SU-DHL-6 (cell line): ENCODE data around the gene MRFAP1L1.
"Not testable (repeated sequence)": the region's sequence is repeated elsewhere in the genome, so short reads cannot be mapped to it uniquely, and the experiment has no call there.

Source experiments
- H2AFZ ChIP-seq: fragments of 200-600 bp; sonication (generic); 2 replicates; pipeline ENCODE4 v1.6.1; 2014; ENCODE audit warnings: low read depth, mild to moderate bottlenecking, moderate library complexity, mixed read lengths, antibody characterized with exemption, low read length; ENCODE audit not compliant: severe bottlenecking
- H3F3A ChIP-seq: fragments of 200-600 bp; shearing (Covaris generic); 2 replicates; pipeline ENCODE4 v1.6.0; 2016; ENCODE audit warnings: antibody characterized with exemption, mild to moderate bottlenecking; ENCODE audit not compliant: insufficient read depth
- H3K27ac ChIP-seq: fragments of 200-600 bp; sonication (generic); 2 replicates; pipeline ENCODE4 v1.5.1; 2016; ENCODE audit warnings: low read depth, mild to moderate bottlenecking, low read length, moderate library complexity, mixed read lengths
- H3K27me3 ChIP-seq: fragments of 200-600 bp; sonication (generic), shearing (Covaris generic); 2 replicates; pipeline ENCODE4 v1.6.0; 2014; ENCODE audit warnings: mild to moderate bottlenecking, low read length
- H3K36me3 ChIP-seq: fragments of 200-600 bp; sonication (generic); 2 replicates; pipeline ENCODE4 v1.6.1; 2014; ENCODE audit warnings: mild to moderate bottlenecking, low read length, mixed read lengths
- H3K4me2 ChIP-seq: fragments of 300-600, 200-600 bp; shearing (Covaris generic), sonication (generic); 2 replicates; pipeline ENCODE4 v1.6.0; 2014; ENCODE audit warnings: low read length, low read depth, mild to moderate bottlenecking; ENCODE audit not compliant: poor library complexity, severe bottlenecking
- H3K4me3 ChIP-seq: fragments of 200-600 bp; sonication (generic); 2 replicates; pipeline ENCODE4 v1.5.1; 2014; ENCODE audit warnings: antibody characterized with exemption, low read length, mild to moderate bottlenecking, mixed read lengths; ENCODE audit not compliant: insufficient read depth, poor library complexity, severe bottlenecking
- H3K79me2 ChIP-seq: fragments of 200-600 bp; sonication (generic); 2 replicates; pipeline ENCODE4 v1.6.1; 2014; ENCODE audit warnings: mild to moderate bottlenecking, low read length, moderate library complexity; ENCODE audit not compliant: insufficient read depth
- H3K9ac ChIP-seq: fragments of 200-600 bp; sonication (generic); 2 replicates; pipeline ENCODE4 v1.7.0; 2014; ENCODE audit warnings: mild to moderate bottlenecking, low read length
- H3K9me2 ChIP-seq: fragments of 200-600 bp; sonication (generic); replicated peaks from 2 replicates; pipeline ENCODE4 v1.6.1; 2014; ENCODE audit warnings: low read length; ENCODE audit not compliant: insufficient read depth
- H3K9me3 ChIP-seq: fragments of 200-600 bp; sonication (generic); 2 replicates; pipeline ENCODE4 v1.6.1; 2014; ENCODE audit warnings: low read length, mixed read lengths; ENCODE audit not compliant: insufficient read depth
- H4K20me1 ChIP-seq: fragments of 200-600 bp; sonication (generic); 2 replicates; pipeline ENCODE4 v1.6.1; 2014; ENCODE audit warnings: low read depth, mild to moderate bottlenecking, antibody characterized with exemption, low read length, moderate library complexity, mixed read lengths
- CTCF ChIP-seq: fragments of 200-600 bp; sonication (generic); IDR thresholded peaks from one replicate; pipeline ENCODE4 v1.5.1; 2017; ENCODE audit warnings: antibody characterized with exemption, mild to moderate bottlenecking, low read length, moderate library complexity; ENCODE audit not compliant: insufficient read depth, poor library complexity, severe bottlenecking
- EZH2phosphoT487 ChIP-seq: fragments of 200-600 bp; sonication (generic), shearing (Covaris generic); conservative IDR thresholded peaks from 2 replicates; pipeline ENCODE4 v1.6.1; 2018; ENCODE audit warnings: mild to moderate bottlenecking, antibody characterized with exemption, low read length, moderate library complexity, mixed read lengths

Gene MRFAP1L1

GRCh38 chr4:6672541-6673190, 37.0 kb downstream of the MRFAP1L1 start:
- H3K27me3 ChIP-seq, H3K4me2 ChIP-seq, H3K79me2 ChIP-seq, H2AFZ ChIP-seq, H3F3A ChIP-seq, H3K9me3 ChIP-seq, H3K27ac ChIP-seq, H4K20me1 ChIP-seq, H3K36me3 ChIP-seq, H3K9ac ChIP-seq, H3K9me2 ChIP-seq, H3K4me3 ChIP-seq: not testable (repeated sequence)

- 0 out of 2 replicates have a peak, but pooled peaks cover 4% of the 10 kb centered on the region for H3F3A ChIP-seq
- no peaks in the 10 kb centered on the region for H3K9me3 ChIP-seq
- no peak for TF ChIP-seq EZH2phosphoT487
- no peak for TF ChIP-seq CTCF
- H3K9ac ChIP-seq = no peak overlapping the region
- H3K27me3 ChIP-seq = no peaks in the 10 kb centered on the region
- H3K9me2 ChIP-seq = no peaks in the 10 kb centered on the region
- H3K79me2 ChIP-seq = peaks cover 7% of the 10 kb centered on the region; the same call in 1 of the 2 replicates
- no peaks in the 10 kb centered on the region for H3K36me3 ChIP-seq
- no peak overlapping the region for H3K27ac ChIP-seq
- H3K4me3 ChIP-seq = no peak overlapping the region
- no peak overlapping the region for H3K4me2 ChIP-seq
- no peaks in the 10 kb centered on the region for H4K20me1 ChIP-seq
- H2AFZ ChIP-seq = no peak overlapping the region
Observed at GRCh38 chr4:6672131-6672530, 37.5 kb downstream of the MRFAP1L1 start.

DNA sequence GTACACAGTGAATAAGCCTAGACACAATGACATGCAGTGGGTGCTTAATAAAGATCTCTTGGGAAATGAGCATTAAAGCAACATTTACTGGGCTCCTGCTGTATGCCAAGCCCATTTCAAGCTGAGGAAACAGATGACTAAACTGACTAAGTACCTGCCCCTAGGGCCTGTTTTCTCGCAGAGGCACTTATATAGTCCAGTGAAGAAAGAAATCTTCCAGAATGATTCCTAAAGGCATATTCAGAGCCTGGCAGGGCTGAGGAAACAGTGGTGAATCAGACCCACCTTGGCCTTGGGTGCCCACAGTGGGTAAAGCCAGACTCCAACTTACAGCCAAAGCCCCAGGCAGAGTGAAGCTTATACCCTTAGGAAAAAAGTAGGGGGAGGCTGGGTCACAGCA, 38.0 kb downstream of the MRFAP1L1 start:
- H3K27ac ChIP-seq = no peak overlapping the region
- H3K4me2 ChIP-seq = no peak overlapping the region
- H3K27me3 ChIP-seq = no peaks in the 10 kb centered on the region
- no peaks in the 10 kb centered on the region for H4K20me1 ChIP-seq
- TF ChIP-seq CTCF = no peak
- TF ChIP-seq EZH2phosphoT487 = no peak
- 0 out of 2 replicates have a peak, but pooled peaks cover 4% of the 10 kb centered on the region for H3F3A ChIP-seq
- H2AFZ ChIP-seq = no peak overlapping the region
- H3K36me3 ChIP-seq = no peaks in the 10 kb centered on the region
- H3K4me3 ChIP-seq = no peak overlapping the region
- H3K79me2 ChIP-seq = peaks cover 7% of the 10 kb centered on the region; the same call in 1 of the 2 replicates
- no peaks in the 10 kb centered on the region for H3K9me3 ChIP-seq
- H3K9ac ChIP-seq = no peak overlapping the region
- no peaks in the 10 kb centered on the region for H3K9me2 ChIP-seq

DNA sequence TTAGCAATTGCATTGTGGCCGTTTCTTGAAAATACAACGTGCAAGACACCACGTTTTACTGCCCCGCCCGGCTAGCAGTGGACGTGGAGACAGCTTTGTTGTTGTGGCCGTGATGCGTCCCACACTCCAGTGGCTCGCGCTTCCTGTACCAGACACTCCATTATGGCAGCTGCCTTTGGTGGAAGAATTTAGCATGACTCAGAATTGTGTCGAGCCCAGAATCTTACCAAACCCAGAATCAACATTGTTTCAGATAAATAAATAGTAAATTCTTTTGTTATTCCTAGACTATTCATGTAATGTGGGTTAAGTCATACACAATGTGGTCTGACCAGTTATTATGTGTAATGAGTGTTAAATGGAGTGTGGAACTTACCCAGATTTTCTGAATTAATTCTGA, 41.3 kb downstream of the MRFAP1L1 start:
- Histone ChIP-seq H3K4me3 (no peak overlapping the region), H3K9me2 (no peaks in the 10 kb centered on the region), H3K9me3 (no peaks in the 10 kb centered on the region), H3K27ac (no peak overlapping the region), H3K27me3 (no peaks in the 10 kb centered on the region), H3K4me2 (no peak overlapping the region), H4K20me1 (no peaks in the 10 kb centered on the region), H3K36me3 (no peaks in the 10 kb centered on the region), H3K79me2 (no peaks in the 10 kb centered on the region), H2AFZ (no peak overlapping the region), H3K9ac (no peak overlapping the region), H3F3A (no peaks in the 10 kb centered on the region)
- no peak for TF ChIP-seq EZH2phosphoT487
- TF ChIP-seq CTCF = no peak
